Parathyroid adenoma (tissue), 2 donors: ENCODE measurements around the gene FABP6.

Experiments
- H2AFZ ChIP-seq: fragments of 300-600 bp; sonication (generic); one replicate; pipeline ENCODE4 v1.7.0; 2017; ENCODE audit warnings: antibody characterized with exemption, mild to moderate bottlenecking
- H3K27ac ChIP-seq: fragments of 300-600 bp; sonication (generic); one replicate; pipeline ENCODE4 v1.7.0; 2017
- H3K27me3 ChIP-seq: fragments of 300-600 bp; sonication (generic); one replicate; pipeline ENCODE4 v1.7.0; 2017; ENCODE audit warnings: low read length; ENCODE audit not compliant: control insufficient read depth, insufficient read depth
- H3K36me3 ChIP-seq: fragments of 300-600 bp; sonication (generic); one replicate; pipeline ENCODE4 v1.7.0; 2017; ENCODE audit warnings: low read length; ENCODE audit not compliant: control insufficient read depth, insufficient read depth
- H3K4me1 ChIP-seq: fragments of 300-600 bp; sonication (generic); one replicate; pipeline ENCODE4 v1.7.0; 2017; ENCODE audit warnings: control low read depth
- H3K4me2 ChIP-seq: fragments of 300-600 bp; sonication (generic); one replicate; pipeline ENCODE4 v1.7.0; 2017; ENCODE audit warnings: low read length
- H3K4me3 ChIP-seq: fragments of 300-600 bp; sonication (generic); one replicate; pipeline ENCODE4 v1.7.0; 2017; ENCODE audit warnings: low read depth, low read length
- H3K79me2 ChIP-seq: fragments of 300-600 bp; sonication (generic); one replicate; pipeline ENCODE4 v1.7.0; 2017; ENCODE audit warnings: control low read depth
- H3K9ac ChIP-seq: fragments of 300-600 bp; sonication (generic); one replicate; pipeline ENCODE4 v1.7.0; 2017; ENCODE audit warnings: mild to moderate bottlenecking
- H3K9me3 ChIP-seq: fragments of 300-600 bp; sonication (generic); one replicate; pipeline ENCODE4 v1.7.0; 2017; ENCODE audit warnings: low read length; ENCODE audit not compliant: control insufficient read depth
- TF ChIP-seq, protein P1 (sequence below): fragments of 300-600 bp; sonication (generic); IDR thresholded peaks from one replicate; pipeline ENCODE4 v1.7.0; 2017; ENCODE audit warnings: antibody characterized with exemption, mild to moderate bottlenecking
- donor health status: primary hyperparathyroidism.

FABP6 gene

DNA sequence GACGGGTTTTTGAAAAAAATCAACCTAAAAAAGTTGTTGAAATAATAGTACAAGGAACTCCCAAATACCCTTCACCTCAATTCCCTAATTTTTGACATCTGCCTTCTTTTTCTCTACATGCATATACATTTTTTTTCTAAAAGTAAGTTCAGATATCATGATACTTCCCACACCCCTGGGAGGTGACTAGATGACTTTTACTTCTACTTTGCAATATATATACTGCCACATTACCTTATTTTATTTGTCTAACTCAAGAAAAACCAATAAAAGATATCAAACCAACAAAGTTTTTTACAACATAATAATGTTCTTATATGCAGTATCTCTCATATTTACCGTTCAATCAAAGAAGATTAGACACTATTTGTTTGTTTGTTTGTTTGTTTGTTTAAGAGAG, 52.0 kb downstream of the FABP6 start:
- Histone ChIP-seq H3K4me1 (no peaks in the 10 kb centered on the region), H3K27me3 (no peaks in the 10 kb centered on the region), H3K9ac (no peak overlapping the region)

GRCh38 chr5:160284291-160284873, 55.1 kb downstream of the FABP6 start:
- H3K9me3 ChIP-seq = no peaks in the 10 kb centered on the region
- H2AFZ ChIP-seq = no peak overlapping the region
- no peak overlapping the region for H3K9ac ChIP-seq
- no peaks in the 10 kb centered on the region for H3K27me3 ChIP-seq
- no peak overlapping the region for H3K27ac ChIP-seq
- no peak overlapping the region for H3K4me3 ChIP-seq
- no peaks in the 10 kb centered on the region for H3K79me2 ChIP-seq
- TF ChIP-seq, protein P1, sequence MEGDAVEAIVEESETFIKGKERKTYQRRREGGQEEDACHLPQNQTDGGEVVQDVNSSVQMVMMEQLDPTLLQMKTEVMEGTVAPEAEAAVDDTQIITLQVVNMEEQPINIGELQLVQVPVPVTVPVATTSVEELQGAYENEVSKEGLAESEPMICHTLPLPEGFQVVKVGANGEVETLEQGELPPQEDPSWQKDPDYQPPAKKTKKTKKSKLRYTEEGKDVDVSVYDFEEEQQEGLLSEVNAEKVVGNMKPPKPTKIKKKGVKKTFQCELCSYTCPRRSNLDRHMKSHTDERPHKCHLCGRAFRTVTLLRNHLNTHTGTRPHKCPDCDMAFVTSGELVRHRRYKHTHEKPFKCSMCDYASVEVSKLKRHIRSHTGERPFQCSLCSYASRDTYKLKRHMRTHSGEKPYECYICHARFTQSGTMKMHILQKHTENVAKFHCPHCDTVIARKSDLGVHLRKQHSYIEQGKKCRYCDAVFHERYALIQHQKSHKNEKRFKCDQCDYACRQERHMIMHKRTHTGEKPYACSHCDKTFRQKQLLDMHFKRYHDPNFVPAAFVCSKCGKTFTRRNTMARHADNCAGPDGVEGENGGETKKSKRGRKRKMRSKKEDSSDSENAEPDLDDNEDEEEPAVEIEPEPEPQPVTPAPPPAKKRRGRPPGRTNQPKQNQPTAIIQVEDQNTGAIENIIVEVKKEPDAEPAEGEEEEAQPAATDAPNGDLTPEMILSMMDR = no peak
- no peaks in the 10 kb centered on the region for H3K36me3 ChIP-seq
- no peak overlapping the region for H3K4me2 ChIP-seq
- H3K4me1 ChIP-seq = no peaks in the 10 kb centered on the region

More for the DNA sequence above, 52.0 kb downstream of the FABP6 start:
- H3K36me3 ChIP-seq = no peaks in the 10 kb centered on the region
- no peak overlapping the region for H3K27ac ChIP-seq
- H3K4me2 ChIP-seq = no peak overlapping the region
- H3K79me2 ChIP-seq = no peaks in the 10 kb centered on the region
- H2AFZ ChIP-seq = no peak overlapping the region
- H3K9me3 ChIP-seq = no peaks in the 10 kb centered on the region
- no peak overlapping the region for H3K4me3 ChIP-seq
- TF ChIP-seq, protein P1 = no peak

- no peaks in the 10 kb centered on the region for H3K4me1 ChIP-seq
- H3K79me2 ChIP-seq = no peaks in the 10 kb centered on the region
- H3K9me3 ChIP-seq = no peaks in the 10 kb centered on the region
- H3K4me2 ChIP-seq = no peak overlapping the region
- H3K27me3 ChIP-seq = no peaks in the 10 kb centered on the region
- H3K27ac ChIP-seq = no peak overlapping the region
- no peak overlapping the region for H2AFZ ChIP-seq
- no peak overlapping the region for H3K9ac ChIP-seq
- H3K4me3 ChIP-seq = no peak overlapping the region
- TF ChIP-seq, protein P1 = no peak
- no peaks in the 10 kb centered on the region for H3K36me3 ChIP-seq
Observed at GRCh38 chr5:160285316-160285715, 56.0 kb downstream of the FABP6 start.

GRCh38 chr5:160286947-160287346, 57.6 kb downstream of the FABP6 start:
- Histone ChIP-seq H3K4me2 (no peak overlapping the region), H3K9me3 (no peaks in the 10 kb centered on the region), H3K27me3 (no peaks in the 10 kb centered on the region), H3K4me1 (no peaks in the 10 kb centered on the region), H3K27ac (no peak overlapping the region), H3K79me2 (no peaks in the 10 kb centered on the region), H3K9ac (no peak overlapping the region), H3K4me3 (no peak overlapping the region), H2AFZ (no peak overlapping the region), H3K36me3 (no peaks in the 10 kb centered on the region)
- TF ChIP-seq, protein P1 = no peak

DNA sequence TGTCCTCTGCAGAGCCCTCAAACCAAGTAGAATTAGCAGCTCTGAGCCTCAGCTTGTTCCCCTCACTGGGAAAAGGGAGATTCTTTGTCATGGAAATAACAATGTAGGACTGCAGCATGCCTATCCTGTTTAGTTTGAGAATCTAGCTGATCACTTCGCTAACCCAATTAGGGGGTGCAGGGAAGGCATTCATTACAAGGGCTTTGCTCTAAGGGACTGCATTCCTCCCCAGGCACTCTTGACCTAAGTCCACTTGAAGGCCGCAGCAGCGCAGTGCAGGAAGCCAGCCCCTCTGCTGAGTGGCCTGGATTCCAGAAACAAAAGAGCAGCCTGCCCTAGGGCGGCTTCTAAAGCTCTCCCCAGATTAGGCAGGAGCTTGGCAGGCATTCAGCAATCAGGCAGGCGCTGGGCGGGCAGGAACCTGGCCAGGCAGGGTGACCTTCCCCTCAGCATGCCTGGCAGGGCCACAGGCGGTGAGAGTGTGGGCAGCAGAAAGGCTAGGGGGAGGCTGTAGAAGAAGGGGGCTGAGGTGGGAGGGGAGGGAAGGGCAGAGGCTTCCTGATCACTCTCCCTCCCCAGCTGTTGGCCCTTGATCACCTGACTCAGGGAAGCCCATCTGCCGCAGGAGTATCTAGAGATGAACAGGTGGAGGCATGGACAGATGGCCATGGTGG, 58.2 kb downstream of the FABP6 start:
- Histone ChIP-seq H3K4me2 (no peak overlapping the region), H3K27me3 (no peaks in the 10 kb centered on the region), H3K4me1 (no peaks in the 10 kb centered on the region), H3K9me3 (no peaks in the 10 kb centered on the region), H3K27ac (no peak overlapping the region), H3K9ac (no peak overlapping the region), H3K4me3 (no peak overlapping the region), H3K36me3 (no peaks in the 10 kb centered on the region), H2AFZ (no peak overlapping the region), H3K79me2 (no peaks in the 10 kb centered on the region)
- TF ChIP-seq, protein P1 = no peak
